ENCODE results near the gene ADARB2. TPM values are rescaled to one million over a fixed set of nuclear protein-coding genes. Genes with fewer than 3 reads are reported as not detected.

ADARB2 gene
- total RNA-seq, 2 experiments from 2014 or later, result 0.63 to 0.99 TPM

DNA sequence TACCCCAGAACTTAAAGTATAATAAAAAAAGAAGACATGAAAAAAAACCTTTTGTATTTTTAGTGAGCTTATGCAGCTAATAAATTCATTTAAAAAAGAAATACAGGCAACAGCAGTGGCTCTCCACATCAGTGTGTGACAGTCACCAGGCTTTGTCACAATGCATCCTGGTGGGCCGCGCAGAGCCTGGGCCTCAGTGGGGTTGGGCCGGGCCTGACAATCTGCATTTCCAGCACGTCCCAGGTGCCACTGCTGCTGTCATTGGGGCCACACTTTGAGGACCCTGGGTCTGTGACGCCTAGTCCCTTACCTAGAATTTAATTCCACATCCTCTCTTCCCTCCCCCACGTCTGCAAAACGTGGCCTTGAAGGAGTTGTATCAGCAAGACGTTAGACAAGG lies 284.5 kb downstream of the ADARB2 start:
- peaks cover 10% of the 10 kb centered on the region for H3K4me1 Mint-ChIP-seq (ENCODE audit: low read depth)

DNA sequence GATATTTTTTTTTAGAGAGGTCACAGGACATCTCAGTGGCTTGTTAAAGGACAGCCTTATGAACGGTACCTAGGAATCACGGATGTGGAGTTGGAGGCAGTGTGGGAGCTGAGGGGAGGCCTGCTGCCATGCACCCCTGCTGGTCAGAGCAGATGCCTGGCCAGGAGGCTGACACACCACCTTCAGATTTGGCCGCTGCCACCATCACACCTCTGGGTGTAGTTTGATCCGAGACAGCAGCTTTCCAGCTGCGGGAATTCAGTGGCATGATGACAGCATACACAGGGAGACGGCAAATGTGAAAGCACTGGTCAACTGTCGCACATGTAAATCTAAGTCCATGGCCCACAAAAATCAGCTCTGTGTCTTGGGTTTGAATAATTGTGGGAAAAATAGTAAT lies 285.4 kb downstream of the ADARB2 start:
- POLR2A ChIA-PET, result no interaction called here
- H3K4me1 Mint-ChIP-seq (ENCODE audit: low read depth), result peaks cover 10% of the 10 kb centered on the region
- DNase-seq (no peak), ATAC-seq (no peak)
- no peak overlapping the region for H3K4me3 Mint-ChIP-seq
- H3K9me3 Mint-ChIP-seq (ENCODE audit: insufficient read depth), result peaks cover 3% of the 10 kb centered on the region
- H3K27ac Mint-ChIP-seq, result no peak overlapping the region
- H3K27me3 Mint-ChIP-seq (ENCODE audit: low read depth), result peaks cover 2% of the 10 kb centered on the region
- no peaks in the 10 kb centered on the region for H3K36me3 Mint-ChIP-seq (ENCODE audit: low read depth)
- CTCF ChIA-PET, result no interaction called here

More for the DNA sequence above, 284.5 kb downstream of the ADARB2 start:
- Mint-ChIP-seq H3K9me3 (ENCODE audit: insufficient read depth) (peaks cover 3% of the 10 kb centered on the region), H3K27ac (no peak overlapping the region), H3K27me3 (ENCODE audit: low read depth) (peaks cover 2% of the 10 kb centered on the region), H3K4me3 (no peak overlapping the region), H3K36me3 (ENCODE audit: low read depth) (no peaks in the 10 kb centered on the region)
- no peak for ATAC-seq
- POLR2A ChIA-PET, result no interaction called here
- no peak for DNase-seq
- CTCF ChIA-PET, result no interaction called here

DNA sequence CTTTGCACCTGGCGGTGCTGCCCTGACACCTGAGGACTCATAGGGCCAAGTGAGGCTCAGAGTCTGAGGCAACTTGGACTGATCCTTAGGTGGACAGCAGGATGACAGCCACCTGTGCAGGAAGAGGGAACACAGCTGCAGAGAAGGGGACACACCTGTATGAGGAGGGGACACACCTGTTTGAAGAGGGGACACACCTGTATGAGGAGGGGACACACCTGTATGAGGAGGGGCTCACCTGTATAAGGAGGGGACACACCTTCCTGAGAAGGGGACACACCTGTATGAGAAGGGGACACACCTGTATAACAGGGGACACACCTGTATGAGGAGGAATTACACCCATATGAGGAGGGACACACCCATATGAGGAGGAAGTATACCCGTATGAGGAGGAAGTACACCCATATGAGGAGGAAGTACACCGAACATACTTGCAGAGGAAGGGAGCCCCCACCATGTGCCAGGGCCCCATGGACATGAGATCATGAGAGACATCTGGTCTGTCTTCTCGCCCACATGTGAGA lies 285.9 kb downstream of the ADARB2 start:
- H3K27me3 Mint-ChIP-seq (ENCODE audit: low read depth), result peaks cover 2% of the 10 kb centered on the region
- DNase-seq, result no peak
- peaks cover 3% of the 10 kb centered on the region for H3K9me3 Mint-ChIP-seq (ENCODE audit: insufficient read depth)
- H3K4me3 Mint-ChIP-seq, result no peak overlapping the region
- ATAC-seq, result no peak
- H3K27ac Mint-ChIP-seq, result no peak overlapping the region
- ChIA-PET CTCF (no interaction called here), POLR2A (no interaction called here)
- H3K4me1 Mint-ChIP-seq (ENCODE audit: low read depth), result peaks cover 10% of the 10 kb centered on the region
- no peaks in the 10 kb centered on the region for H3K36me3 Mint-ChIP-seq (ENCODE audit: low read depth)

DNA sequence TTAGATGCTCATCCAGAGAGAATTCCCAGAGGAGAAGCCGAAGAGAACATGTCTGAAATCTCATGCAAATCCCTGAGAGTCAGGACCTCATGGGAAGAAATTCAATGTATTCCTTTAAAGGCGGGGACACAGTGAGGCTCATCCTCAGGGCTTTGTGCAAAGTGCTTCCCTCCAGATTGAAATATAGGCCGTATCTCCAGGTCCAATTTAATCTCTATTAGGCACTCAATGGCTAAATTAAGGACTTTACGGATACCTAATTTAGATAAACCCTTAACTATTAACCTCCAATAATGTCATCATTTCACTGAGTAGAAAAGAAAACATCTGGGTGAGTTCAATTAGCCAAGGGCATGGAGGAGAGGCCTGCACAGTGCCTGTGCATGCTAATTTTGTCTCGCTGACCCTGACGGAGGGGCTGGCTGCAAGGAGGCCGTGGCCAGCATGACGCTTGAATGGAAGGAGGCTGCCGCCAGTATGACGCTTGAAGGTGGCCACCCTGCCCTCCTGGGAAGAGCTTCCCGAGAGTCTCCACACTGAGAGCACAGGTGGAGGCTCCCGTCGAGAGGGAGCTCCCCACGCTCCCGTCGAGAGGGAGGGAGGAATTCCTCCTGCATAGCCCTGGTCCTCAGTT lies 287.6 kb downstream of the ADARB2 start:
- Mint-ChIP-seq H3K36me3 (ENCODE audit: low read depth) (no peaks in the 10 kb centered on the region), H3K4me3 (no peak overlapping the region), H3K27me3 (ENCODE audit: low read depth) (no peaks in the 10 kb centered on the region), H3K4me1 (ENCODE audit: low read depth) (peaks cover 6% of the 10 kb centered on the region), H3K9me3 (ENCODE audit: insufficient read depth) (peaks cover 3% of the 10 kb centered on the region), H3K27ac (no peak overlapping the region)
- ChIA-PET CTCF (no interaction called here), POLR2A (no interaction called here)
- DNase-seq, result no peak
- ATAC-seq, result no peak

DNA sequence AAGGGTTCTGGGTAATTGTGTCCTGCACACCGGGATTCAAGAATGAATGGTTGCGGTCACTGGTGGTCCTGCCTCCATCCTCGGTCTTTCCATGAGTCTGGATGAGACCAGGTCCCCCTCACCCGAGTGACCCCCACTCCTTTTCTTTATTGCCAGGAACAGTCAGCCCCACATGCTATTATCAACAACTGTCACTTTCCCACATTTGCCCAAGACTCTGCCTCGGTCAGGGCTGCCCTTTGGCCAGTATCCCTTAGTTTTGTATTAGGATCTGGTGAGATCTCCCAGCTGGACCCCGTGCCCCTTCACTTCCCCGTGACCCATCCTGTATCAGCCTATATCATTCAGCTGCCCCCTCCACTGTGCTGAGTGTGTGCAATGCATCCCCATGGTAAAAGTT lies 288.3 kb downstream of the ADARB2 start:
- Mint-ChIP-seq H3K27ac (no peak overlapping the region), H3K4me3 (no peak overlapping the region), H3K9me3 (ENCODE audit: insufficient read depth) (peaks cover 3% of the 10 kb centered on the region), H3K4me1 (ENCODE audit: low read depth) (no peaks in the 10 kb centered on the region), H3K36me3 (ENCODE audit: low read depth) (no peaks in the 10 kb centered on the region), H3K27me3 (ENCODE audit: low read depth) (no peaks in the 10 kb centered on the region)
- DNase-seq (no peak), ATAC-seq (no peak)
- POLR2A ChIA-PET, result no interaction called here
- CTCF ChIA-PET, result no interaction called here

DNA sequence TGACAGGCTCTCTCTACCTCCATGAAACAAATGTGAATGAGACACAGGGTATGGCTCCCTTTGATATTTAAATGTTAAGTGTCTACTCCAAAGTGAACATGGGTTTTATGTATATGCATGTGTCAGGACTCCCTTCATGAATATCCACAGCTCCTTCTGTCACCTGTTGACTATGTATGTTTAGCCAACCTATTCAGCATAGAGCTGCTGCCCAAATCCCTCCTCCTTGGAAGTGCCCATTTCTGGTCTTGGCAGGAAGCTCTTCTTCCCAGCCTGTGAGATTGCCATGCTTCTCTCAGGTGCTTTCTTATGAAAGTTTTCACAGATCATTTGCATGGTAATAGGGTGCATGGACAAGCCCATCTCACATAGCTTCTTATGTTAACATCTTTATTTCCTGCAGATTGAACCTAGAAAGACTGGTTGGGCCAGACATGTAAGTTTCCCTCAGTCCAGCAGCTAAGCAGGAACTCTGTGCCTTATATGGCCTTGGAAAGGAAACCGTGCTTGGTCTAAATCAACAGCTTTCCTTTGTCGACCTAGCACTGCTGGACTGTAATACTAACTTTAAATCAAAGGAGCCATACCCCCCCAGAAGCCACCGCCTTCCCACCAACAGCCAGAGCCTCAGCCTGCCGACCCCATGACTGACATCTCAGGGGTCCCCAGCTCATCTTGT lies 288.9 kb downstream of the ADARB2 start:
- Mint-ChIP-seq H3K36me3 (ENCODE audit: low read depth) (no peaks in the 10 kb centered on the region), H3K4me1 (ENCODE audit: low read depth) (no peaks in the 10 kb centered on the region), H3K27me3 (ENCODE audit: low read depth) (no peaks in the 10 kb centered on the region), H3K9me3 (ENCODE audit: insufficient read depth) (peaks cover 3% of the 10 kb centered on the region), H3K4me3 (no peak overlapping the region), H3K27ac (no peak overlapping the region)
- ChIA-PET POLR2A (no interaction called here), CTCF (interaction anchor here (0.9 kb wide), 1 partner anchor 338 kb away, joined by 3 read pairs; no protein-coding TSS in a partner anchor)
- ATAC-seq (no peak), DNase-seq (no peak)

DNA sequence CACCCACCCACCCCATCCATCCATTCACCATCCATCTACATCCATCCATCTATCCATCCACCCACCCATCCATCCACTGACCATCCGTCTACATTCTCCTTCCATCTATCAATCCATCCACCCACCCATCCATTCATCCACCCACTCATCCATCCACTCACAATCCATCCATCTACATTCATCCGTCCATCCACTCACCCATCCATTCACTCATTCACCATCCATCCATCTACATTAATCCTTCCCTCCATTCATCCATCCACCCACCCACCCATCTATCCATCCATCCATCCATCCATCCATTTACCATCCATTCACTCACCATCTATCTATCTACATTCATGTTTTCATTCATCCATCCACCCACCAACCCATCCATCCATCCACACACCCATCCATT lies 292.5 kb downstream of the ADARB2 start:
- Mint-ChIP-seq H3K4me1 (ENCODE audit: low read depth) (no peaks in the 10 kb centered on the region), H3K36me3 (ENCODE audit: low read depth) (no peaks in the 10 kb centered on the region), H3K27ac (no peak overlapping the region), H3K9me3 (ENCODE audit: insufficient read depth) (no peaks in the 10 kb centered on the region), H3K4me3 (no peak overlapping the region), H3K27me3 (ENCODE audit: low read depth) (no peaks in the 10 kb centered on the region)
- ChIA-PET CTCF (no interaction called here), POLR2A (no interaction called here)
- ATAC-seq (no peak), DNase-seq (no peak)

DNA sequence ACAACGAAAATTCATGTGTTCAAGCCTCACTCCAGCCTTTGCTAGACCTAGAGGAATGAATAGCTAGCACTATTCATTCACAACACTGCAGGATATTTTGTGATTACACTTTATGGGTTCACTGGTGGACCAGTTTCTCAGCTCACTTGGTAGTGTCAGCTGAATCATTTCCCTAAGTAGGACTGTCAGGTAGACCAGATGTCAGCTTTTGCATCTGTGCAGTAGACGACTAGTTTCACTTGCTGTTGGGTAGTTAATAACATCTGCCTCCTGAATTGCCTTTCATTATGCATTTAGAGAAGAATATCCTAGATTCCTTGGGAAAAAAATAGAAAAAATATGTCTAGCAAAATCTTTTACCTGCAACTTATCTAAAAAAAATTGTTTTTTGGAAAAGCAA lies 296.4 kb downstream of the ADARB2 start:
- Mint-ChIP-seq H3K9me3 (ENCODE audit: insufficient read depth) (no peaks in the 10 kb centered on the region), H3K27me3 (ENCODE audit: low read depth) (no peaks in the 10 kb centered on the region), H3K27ac (no peak overlapping the region), H3K36me3 (ENCODE audit: low read depth) (no peaks in the 10 kb centered on the region), H3K4me3 (no peak overlapping the region), H3K4me1 (ENCODE audit: low read depth) (no peaks in the 10 kb centered on the region)
- POLR2A ChIA-PET, result no interaction called here
- ATAC-seq, result no peak
- CTCF ChIA-PET, result interaction anchor here (0.7 to 2.6 kb wide), 2 partner anchors 20 to 200 kb away, joined by 3 to 11 read pairs; no protein-coding TSS in a partner anchor
- DNase-seq, result no peak

DNA sequence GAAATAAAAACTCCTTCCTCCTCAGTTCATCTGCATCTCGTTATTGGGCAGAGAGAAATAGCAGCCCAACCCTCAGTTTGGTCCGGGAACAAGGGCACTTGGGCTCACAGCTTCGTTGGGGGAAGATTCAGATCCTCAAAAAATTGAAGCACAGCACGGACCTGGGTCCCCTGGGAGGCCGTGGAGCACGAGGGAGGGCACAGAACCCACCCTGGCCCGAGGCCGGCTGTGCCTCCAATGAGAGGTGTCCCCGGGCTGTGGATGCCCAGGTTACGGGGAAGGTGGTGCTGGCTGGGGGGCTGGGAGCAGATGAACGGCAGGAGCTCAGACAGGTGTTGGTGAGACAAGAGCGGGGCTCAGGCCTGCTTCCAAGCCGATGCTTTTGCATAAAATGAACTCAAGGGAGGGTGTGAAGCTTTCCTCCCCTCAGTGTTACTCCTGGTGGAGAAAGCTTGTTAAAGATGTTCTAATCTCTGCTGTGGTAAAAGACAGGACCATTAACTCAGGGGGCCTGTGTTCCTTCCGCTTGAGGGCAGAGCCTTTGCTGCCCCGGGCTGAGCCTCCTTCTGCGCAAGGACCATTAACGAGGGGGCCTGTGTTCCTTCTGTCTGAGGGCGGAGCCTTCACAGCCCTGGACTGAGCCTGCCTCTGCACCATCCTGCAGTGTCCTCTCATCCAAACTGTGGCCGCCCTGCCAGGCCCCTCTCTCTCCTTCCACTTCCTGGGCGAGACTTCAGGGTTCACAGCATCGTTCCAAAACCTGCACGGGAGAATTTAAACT lies 302.2 kb downstream of the ADARB2 start:
- CTCF ChIA-PET, result no interaction called here
- H3K36me3 Mint-ChIP-seq (ENCODE audit: low read depth), result no peaks in the 10 kb centered on the region

DNA sequence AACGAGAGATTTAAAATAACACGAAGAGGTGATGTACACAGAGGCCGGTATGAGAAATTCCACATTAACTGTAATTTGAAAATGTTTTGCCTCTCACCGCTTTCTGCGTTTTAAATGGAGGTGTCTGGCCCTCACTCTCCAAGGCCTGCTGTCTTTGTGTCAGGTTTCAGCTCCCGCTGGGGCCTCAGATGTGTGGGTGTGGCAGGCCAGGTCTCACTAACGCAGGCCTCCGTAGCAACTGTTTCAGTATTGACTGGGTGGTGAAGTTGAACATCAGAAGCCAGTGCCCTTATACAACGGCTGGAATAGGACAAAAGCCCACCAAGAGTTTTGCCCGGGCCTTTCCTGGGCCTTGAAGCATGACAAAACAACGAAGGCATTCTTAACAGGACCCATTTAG lies 303.1 kb downstream of the ADARB2 start:
- Mint-ChIP-seq H3K36me3 (ENCODE audit: low read depth) (no peaks in the 10 kb centered on the region), H3K4me1 (ENCODE audit: low read depth) (no peaks in the 10 kb centered on the region), H3K9me3 (ENCODE audit: insufficient read depth) (peaks cover 12% of the 10 kb centered on the region), H3K4me3 (no peak overlapping the region), H3K27ac (no peak overlapping the region), H3K27me3 (ENCODE audit: low read depth) (no peaks in the 10 kb centered on the region)
- CTCF ChIA-PET, result no interaction called here
- DNase-seq, result no peak
- no peak for ATAC-seq
- POLR2A ChIA-PET, result no interaction called here

More for the DNA sequence above, 302.2 kb downstream of the ADARB2 start:
- Mint-ChIP-seq H3K9me3 (ENCODE audit: insufficient read depth) (peaks cover 7% of the 10 kb centered on the region), H3K27me3 (ENCODE audit: low read depth) (no peaks in the 10 kb centered on the region), H3K27ac (no peak overlapping the region), H3K4me3 (no peak overlapping the region), H3K4me1 (ENCODE audit: low read depth) (no peaks in the 10 kb centered on the region)
- POLR2A ChIA-PET, result no interaction called here
- DNase-seq (no peak), ATAC-seq (no peak)

DNA sequence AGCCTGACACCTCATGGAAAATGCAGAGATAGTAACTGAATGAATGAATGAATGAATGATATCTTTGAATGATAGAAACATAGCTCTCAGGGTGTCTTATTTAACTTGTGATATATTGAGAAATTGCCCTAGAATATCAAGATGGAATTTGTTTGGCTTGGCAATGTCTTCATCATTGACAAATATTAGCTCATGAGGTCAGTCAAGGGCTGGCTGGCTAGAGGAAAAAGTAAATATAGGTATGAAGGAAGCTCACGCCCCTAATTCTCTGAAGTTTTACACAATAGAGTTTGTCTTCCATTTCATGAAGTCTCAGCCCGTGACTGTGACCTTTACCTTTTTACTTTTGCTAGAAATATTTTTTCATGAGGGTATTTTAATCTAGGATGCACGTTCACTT lies 305.2 kb downstream of the ADARB2 start:
- ChIA-PET POLR2A (no interaction called here), CTCF (interaction anchor here (1.2 kb wide), 1 partner anchor 11 kb away, joined by 3 read pairs; no protein-coding TSS in a partner anchor)
- Mint-ChIP-seq H3K9me3 (ENCODE audit: insufficient read depth) (peaks cover 12% of the 10 kb centered on the region), H3K36me3 (ENCODE audit: low read depth) (no peaks in the 10 kb centered on the region), H3K4me3 (no peak overlapping the region), H3K27ac (no peak overlapping the region), H3K4me1 (ENCODE audit: low read depth) (no peaks in the 10 kb centered on the region), H3K27me3 (ENCODE audit: low read depth) (peaks cover 4% of the 10 kb centered on the region)
- DNase-seq (no peak), ATAC-seq (no peak)

DNA sequence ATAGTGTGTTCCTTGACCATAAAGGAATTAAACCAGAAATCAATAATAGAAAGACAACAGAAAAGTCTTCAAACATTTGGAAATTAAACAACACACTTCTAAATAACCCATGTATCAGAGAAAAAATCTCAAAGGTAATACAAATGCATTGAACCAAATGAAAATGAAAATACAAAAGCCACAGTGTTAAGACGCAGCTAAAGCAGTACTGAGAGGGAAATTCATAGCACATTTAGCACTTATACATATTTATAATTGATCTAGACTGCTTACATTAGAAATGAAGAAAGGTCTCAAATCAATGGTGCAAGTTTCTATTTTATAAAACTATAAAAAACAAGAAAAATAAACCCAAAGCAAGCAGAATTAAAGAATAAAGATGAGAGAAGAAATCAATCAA lies 306.1 kb downstream of the ADARB2 start:
- H3K4me3 Mint-ChIP-seq, result no peak overlapping the region
- CTCF ChIA-PET, result interaction anchor here (1.2 kb wide), 1 partner anchor 10 kb away, joined by 3 read pairs; no protein-coding TSS in a partner anchor
- no peak overlapping the region for H3K27ac Mint-ChIP-seq
- POLR2A ChIA-PET, result no interaction called here
- DNase-seq, result no peak
- no peaks in the 10 kb centered on the region for H3K4me1 Mint-ChIP-seq (ENCODE audit: low read depth)
- no peaks in the 10 kb centered on the region for H3K36me3 Mint-ChIP-seq (ENCODE audit: low read depth)
- ATAC-seq, result no peak
- peaks cover 4% of the 10 kb centered on the region for H3K27me3 Mint-ChIP-seq (ENCODE audit: low read depth)
- H3K9me3 Mint-ChIP-seq (ENCODE audit: insufficient read depth), result peaks cover 12% of the 10 kb centered on the region
